OCI-LY1 (cell line): Measurements from ENCODE around the gene ARFGEF3.

Source experiments
- CTCF ChIP-seq: fragments of 200-600 bp; sonication (generic), shearing (Covaris generic); IDR thresholded peaks from 2 replicates; pipeline ENCODE4 v1.5.1; 2017; ENCODE audit warnings: mild to moderate bottlenecking, antibody characterized with exemption, low read length, moderate library complexity, mixed read lengths
- EZH2 ChIP-seq: fragments of 200-600 bp; sonication (generic), shearing (Covaris generic); IDR thresholded peaks from 2 replicates; pipeline ENCODE4 v1.8.0; 2017; ENCODE audit warnings: borderline replicate concordance, mixed run types, mild to moderate bottlenecking, antibody characterized with exemption, low read length, moderate library complexity, mixed read lengths

GRCh38 chr6:138215093-138215782 is 53.5 kb downstream of the ARFGEF3 start:
- TF ChIP-seq EZH2 (no peak), CTCF (no peak)
